Esophagus squamous epithelium (tissue), 4 donors: ENCODE results near the gene VRK1.

Experiments
- CTCF ChIP-seq, 6 experiments: fragments of 450-650 bp in 4 of 6; fragments of 200-600 bp in 2 of 6; sonication (generic) in 2 of 6; IDR thresholded peaks; one replicate each; pipeline ENCODE4 v1.5.1; 2016 to 2019; ENCODE audit warnings: antibody characterized with exemption in 6 of 6, mild to moderate bottlenecking in 4 of 6, moderate library complexity in 4 of 6
- POLR2A ChIP-seq, 4 donors: fragments of 450-650 bp; IDR thresholded peaks; one replicate each; pipeline ENCODE4 v1.6.1; 2017; ENCODE audit warnings: antibody characterized with exemption in 4 of 4, mild to moderate bottlenecking in 4 of 4, moderate library complexity in 3 of 4

GRCh38 chr14:96798956-96799355 lies 1.8 kb downstream of the VRK1 start:
- TF ChIP-seq CTCF (IDR thresholded peaks at IDR 0.05) (no peak), POLR2A (IDR thresholded peaks at IDR 0.05) (no peak)
